PC-9 (cell line): ENCODE data around the gene SLC32A1. TPM values are rescaled to one million over a fixed set of nuclear protein-coding genes. Genes with fewer than 3 reads are reported as not detected.

Experiments
- BruUV-seq: library from RNA; stranded (reverse); fragments of 400-500 nt; replicated peaks from 2 replicates; lab custom pipeline; 2021; lab: Mats Ljungman, UMichigan
- CTCF ChIA-PET: fragments of 300-600 bp; sonication (Branson Sonifier 250); formaldehyde crosslinking; loops from one replicate; lab custom pipeline; 2022; ENCODE audit warnings: antibody characterized with exemption; lab: Charles Lee
- POLR2A ChIA-PET: fragments of 300-600 bp; sonication (Branson Sonifier 250); formaldehyde crosslinking; loops from one replicate; lab custom pipeline; 2022; ENCODE audit warnings: antibody characterized with exemption; ENCODE audit not compliant: unreplicated experiment; lab: Charles Lee
- DNase-seq, 2 experiments: peaks; one replicate each; pipeline versions ENCODE4 v3.0.0 to v3.0.0-alpha.2; 2015 to 2022; ENCODE audit warnings: mixed read lengths in 1 of 2
- H2AFZ ChIP-seq: fragments of 200-600 bp; sonication (generic); 2 replicates; pipeline ENCODE4 v1.8.1; 2017; ENCODE audit warnings: antibody characterized with exemption
- H3F3A ChIP-seq: fragments of 200-600 bp; sonication (generic); 2 replicates; pipeline ENCODE4 v1.8.1; 2017; ENCODE audit warnings: antibody characterized with exemption, mild to moderate bottlenecking, low read depth; ENCODE audit not compliant: insufficient read depth
- H3K27ac ChIP-seq: fragments of 200-600 bp; sonication (generic); 2 replicates; pipeline ENCODE4 v1.6.1; 2016; ENCODE audit warnings: mixed run types
- H3K27me3 ChIP-seq: fragments of 200-600 bp; sonication (generic); 2 replicates; pipeline ENCODE4 v1.6.1; 2016; ENCODE audit warnings: low read depth, mixed run types; ENCODE audit not compliant: insufficient read depth
- H3K36me3 ChIP-seq: fragments of 200-600 bp; sonication (generic); 2 replicates; pipeline ENCODE4 v1.6.1; 2016; ENCODE audit warnings: low read depth, mixed run types
- H3K4me1 ChIP-seq: fragments of 200-600 bp; sonication (generic); replicated peaks from 2 replicates; pipeline ENCODE4 v1.6.1; 2016; ENCODE audit warnings: mixed run types; ENCODE audit not compliant: insufficient read depth
- H3K4me2 ChIP-seq: fragments of 200-600 bp; sonication (generic); 2 replicates; pipeline ENCODE4 v1.6.1; 2017; ENCODE audit warnings: mixed run types
- H3K4me3 ChIP-seq: fragments of 200-600 bp; sonication (generic); 2 replicates; pipeline ENCODE4 v1.6.1; 2016; ENCODE audit warnings: mixed run types
- H3K79me2 ChIP-seq: fragments of 200-600 bp; sonication (generic); 2 replicates; pipeline ENCODE4 v1.6.1; 2017; ENCODE audit warnings: low read depth, mixed run types
- H3K9me2 ChIP-seq: fragments of 200-600 bp; sonication (generic); 2 replicates; pipeline ENCODE4 v1.8.1; 2017; ENCODE audit warnings: mild to moderate bottlenecking; ENCODE audit not compliant: insufficient read depth
- H3K9me3 ChIP-seq: fragments of 200-600 bp; sonication (generic); 2 replicates; pipeline ENCODE4 v1.8.1; 2016; ENCODE audit warnings: low read depth; ENCODE audit not compliant: insufficient read depth
- H4K20me1 ChIP-seq: fragments of 200-600 bp; sonication (generic); 2 replicates; pipeline ENCODE4 v1.8.1; 2017; ENCODE audit not compliant: insufficient read depth
- EZH2 ChIP-seq: fragments of 200-600 bp; sonication (generic); IDR thresholded peaks from 2 replicates; pipeline ENCODE4 v1.8.0; 2017; ENCODE audit warnings: antibody characterized with exemption, low read depth
- intact Hi-C: fragments of 100-400 bp; cut with micrococcal nuclease; formaldehyde crosslinking; loops from one replicate; pipeline ENCODE4 v1.10.0; 2022; ENCODE audit not compliant: unreplicated experiment
- total RNA-seq: library from RNA; stranded (reverse); gene quantifications from 2 replicates; pipeline ENCODE4 v1.2.3, GENCODE V29; 2021
- TF ChIP-seq, protein P1 (sequence below): fragments of 200-600 bp; sonication (generic); conservative IDR thresholded peaks from 2 replicates; pipeline ENCODE4 v1.6.1; 2017; ENCODE audit warnings: mixed run types, antibody characterized with exemption, mild to moderate bottlenecking, moderate library complexity

The SLC32A1 gene
- total RNA-seq, 1 experiment from 2014 or later, result not detected

DNA sequence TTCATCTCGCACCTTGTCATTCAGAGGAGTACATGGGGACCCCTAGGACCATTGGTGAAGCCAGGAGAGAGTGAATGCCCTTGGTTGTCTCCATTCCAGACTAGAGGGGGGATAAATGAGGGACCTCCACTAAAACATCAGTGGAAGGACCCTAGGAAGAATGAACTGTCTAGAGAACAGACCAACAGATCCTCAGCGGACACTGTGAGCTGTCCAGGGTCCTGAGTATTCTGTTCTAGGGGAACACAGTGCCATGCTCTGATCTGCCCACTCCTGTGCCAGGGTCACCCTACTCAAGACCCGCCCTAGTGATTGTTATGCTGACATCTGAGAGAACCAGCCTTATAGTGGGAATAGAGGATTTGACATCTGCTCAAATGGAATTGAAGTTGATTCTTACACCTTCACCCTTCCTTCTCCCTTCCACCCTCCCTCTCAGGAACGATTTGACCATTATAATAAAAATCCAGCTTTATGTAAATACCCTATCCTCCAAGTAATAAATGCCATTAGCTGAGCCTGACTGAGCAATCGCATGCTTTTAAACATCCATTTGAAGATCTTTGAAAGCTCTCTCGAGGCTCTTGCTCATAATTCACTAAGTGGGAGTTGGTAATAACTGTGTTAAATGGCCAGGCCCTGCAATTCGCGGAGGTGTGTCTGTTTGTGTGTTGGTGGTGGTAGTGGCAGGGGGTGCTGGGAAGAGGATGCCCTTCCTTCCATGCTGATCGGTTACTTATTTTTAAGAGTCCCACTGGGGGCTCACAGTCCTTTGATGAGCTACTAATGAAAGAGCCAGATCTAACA lies 43.6 kb upstream of the SLC32A1 start:
- H3K4me2 ChIP-seq, result no peak overlapping the region
- H3K27ac ChIP-seq, result no peak overlapping the region
- DNase-seq, result peak in 1 of 2 experiments; percentile 31
- TF ChIP-seq, protein P1, sequence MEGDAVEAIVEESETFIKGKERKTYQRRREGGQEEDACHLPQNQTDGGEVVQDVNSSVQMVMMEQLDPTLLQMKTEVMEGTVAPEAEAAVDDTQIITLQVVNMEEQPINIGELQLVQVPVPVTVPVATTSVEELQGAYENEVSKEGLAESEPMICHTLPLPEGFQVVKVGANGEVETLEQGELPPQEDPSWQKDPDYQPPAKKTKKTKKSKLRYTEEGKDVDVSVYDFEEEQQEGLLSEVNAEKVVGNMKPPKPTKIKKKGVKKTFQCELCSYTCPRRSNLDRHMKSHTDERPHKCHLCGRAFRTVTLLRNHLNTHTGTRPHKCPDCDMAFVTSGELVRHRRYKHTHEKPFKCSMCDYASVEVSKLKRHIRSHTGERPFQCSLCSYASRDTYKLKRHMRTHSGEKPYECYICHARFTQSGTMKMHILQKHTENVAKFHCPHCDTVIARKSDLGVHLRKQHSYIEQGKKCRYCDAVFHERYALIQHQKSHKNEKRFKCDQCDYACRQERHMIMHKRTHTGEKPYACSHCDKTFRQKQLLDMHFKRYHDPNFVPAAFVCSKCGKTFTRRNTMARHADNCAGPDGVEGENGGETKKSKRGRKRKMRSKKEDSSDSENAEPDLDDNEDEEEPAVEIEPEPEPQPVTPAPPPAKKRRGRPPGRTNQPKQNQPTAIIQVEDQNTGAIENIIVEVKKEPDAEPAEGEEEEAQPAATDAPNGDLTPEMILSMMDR, result no peak
- TF ChIP-seq EZH2, result no peak
- H2AFZ ChIP-seq, result no peak overlapping the region
- H3F3A ChIP-seq, result no peaks in the 10 kb centered on the region
- peaks cover 11% of the 10 kb centered on the region; the same call in 1 of the 2 replicates for H3K27me3 ChIP-seq
- H3K9me3 ChIP-seq, result no peaks in the 10 kb centered on the region
- H3K79me2 ChIP-seq, result no peaks in the 10 kb centered on the region
- H3K9me2 ChIP-seq, result no peaks in the 10 kb centered on the region
- no peak overlapping the region for H3K4me3 ChIP-seq
- no TSS peak for BruUV-seq
- POLR2A ChIA-PET, result no interaction called here
- no peaks in the 10 kb centered on the region for H3K4me1 ChIP-seq
- H3K36me3 ChIP-seq, result no peaks in the 10 kb centered on the region
- intact Hi-C loops, result no loop called here
- CTCF ChIA-PET, result no interaction called here
- H4K20me1 ChIP-seq, result peaks cover 4% of the 10 kb centered on the region; the same call in 1 of the 2 replicates

DNA sequence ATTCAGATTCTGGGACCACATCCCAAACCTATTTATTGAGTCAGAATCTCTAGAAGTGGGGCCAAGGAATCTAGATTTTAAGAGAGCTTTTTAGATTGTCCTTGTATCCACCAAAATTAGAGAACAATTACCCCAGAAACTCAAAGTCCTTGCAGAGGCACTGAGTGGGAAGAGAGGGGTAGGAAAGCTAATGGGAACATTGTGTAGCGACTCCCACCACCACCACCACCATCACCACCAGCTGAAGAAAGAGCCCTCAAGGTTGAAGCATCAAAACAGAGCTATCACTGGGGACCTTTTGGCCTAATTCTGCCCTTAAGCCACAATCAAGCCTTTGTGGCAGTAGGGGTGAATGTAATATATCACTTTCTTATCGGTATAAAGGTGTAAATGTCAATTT lies 39.0 kb upstream of the SLC32A1 start:
- Histone ChIP-seq H3K79me2 (no peaks in the 10 kb centered on the region), H3K27me3 (peaks cover 9% of the 10 kb centered on the region; the same call in 1 of the 2 replicates), H3K36me3 (no peaks in the 10 kb centered on the region), H4K20me1 (peaks cover 4% of the 10 kb centered on the region; the same call in 1 of the 2 replicates), H2AFZ (no peak overlapping the region), H3K4me1 (no peaks in the 10 kb centered on the region), H3K9me2 (no peaks in the 10 kb centered on the region), H3K9me3 (no peaks in the 10 kb centered on the region), H3K4me3 (no peak overlapping the region), H3K27ac (no peak overlapping the region), H3F3A (no peaks in the 10 kb centered on the region), H3K4me2 (no peak overlapping the region)
- BruUV-seq, result no TSS peak
- intact Hi-C loops, result no loop called here
- no peak for DNase-seq
- POLR2A ChIA-PET, result interaction anchor here (0.5 kb wide), 1 partner anchor 33 kb away, joined by 3 read pairs; no protein-coding TSS in a partner anchor
- TF ChIP-seq EZH2, result no peak
- TF ChIP-seq, protein P1, result no peak
- CTCF ChIA-PET, result no interaction called here

DNA sequence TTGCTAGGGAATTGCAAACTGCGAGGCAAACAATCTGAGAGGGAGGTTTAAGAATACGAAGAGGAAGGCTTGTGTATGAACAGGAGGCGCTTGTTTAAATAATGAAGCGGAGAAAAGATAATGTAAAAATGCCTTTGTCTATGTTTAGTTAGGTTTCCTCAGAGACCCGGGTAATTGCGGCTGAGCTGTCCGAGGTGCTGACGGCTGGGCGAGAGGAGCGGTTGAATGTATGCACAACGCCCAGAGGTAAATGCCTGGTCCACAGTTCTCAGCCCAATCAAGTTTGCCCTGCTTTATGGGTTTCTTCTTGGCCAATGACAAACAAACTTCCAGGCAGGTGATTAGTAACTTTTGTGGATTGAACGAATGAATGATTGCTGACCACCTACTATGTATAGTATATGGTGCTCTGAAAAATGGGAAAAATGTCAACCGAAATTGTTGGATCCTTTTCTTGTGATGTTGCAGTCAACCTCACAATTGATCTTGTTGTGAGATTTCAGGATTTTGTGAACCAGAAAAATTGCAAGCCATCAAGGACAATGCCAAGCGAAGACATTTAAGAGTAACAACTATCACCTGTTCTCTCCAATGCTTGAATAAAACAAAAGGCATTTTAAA lies 38.3 kb upstream of the SLC32A1 start:
- Histone ChIP-seq H4K20me1 (peaks cover under 1% of the 10 kb centered on the region; the same call in 1 of the 2 replicates), H3K9me3 (no peaks in the 10 kb centered on the region), H3K9me2 (no peaks in the 10 kb centered on the region), H3K4me3 (no peak overlapping the region), H3K27me3 (peaks cover 9% of the 10 kb centered on the region; the same call in 1 of the 2 replicates), H2AFZ (no peak overlapping the region), H3K36me3 (no peaks in the 10 kb centered on the region), H3F3A (no peaks in the 10 kb centered on the region), H3K79me2 (no peaks in the 10 kb centered on the region), H3K4me2 (no peak overlapping the region), H3K4me1 (no peaks in the 10 kb centered on the region), H3K27ac (no peak overlapping the region)
- intact Hi-C loops, result no loop called here
- CTCF ChIA-PET, result no interaction called here
- POLR2A ChIA-PET, result interaction anchor here (0.5 to 0.7 kb wide), 2 partner anchors 34 to 381 kb away, joined by 3 to 4 read pairs; no protein-coding TSS in a partner anchor
- BruUV-seq, result no TSS peak
- DNase-seq, result peak in 1 of 2 experiments; percentile 43
- TF ChIP-seq, protein P1, result no peak
- TF ChIP-seq EZH2, result no peak
